ENCODE results near the gene RBBP9. TPM values are rescaled to one million over a fixed set of nuclear protein-coding genes. Genes with fewer than 3 reads are reported as not detected.

Gene RBBP9
- total and polyA plus RNA-seq, 2 donors (not counting 3 experiments of a cell fraction or from before 2014, with no cell fraction given) = 8.5 to 17.0 TPM

DNA sequence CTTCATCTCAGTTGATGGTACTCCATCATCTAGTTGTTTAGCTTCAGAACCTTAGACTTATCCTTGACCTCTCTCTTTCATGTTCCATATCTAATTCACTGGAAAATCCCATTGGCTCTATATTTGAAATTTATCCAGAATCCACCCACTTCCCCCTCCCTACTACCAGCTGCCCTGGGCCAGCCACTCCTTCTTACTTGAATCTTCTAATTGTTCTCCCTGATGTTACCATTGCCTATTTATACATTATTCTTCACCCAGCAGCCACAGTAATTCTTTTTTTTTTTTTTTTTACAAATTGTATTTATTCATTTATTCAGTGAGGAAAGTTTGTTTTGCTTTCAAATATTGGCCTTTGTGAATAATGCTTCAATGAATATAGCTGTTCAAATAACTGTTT, 18.9 kb upstream of the RBBP9 start:
- no peak overlapping the region for H3K27ac ChIP-seq (ENCODE audit: insufficient read depth, low read depth, low read length)
- FAIRE-seq (no peak), DNase-seq (ENCODE audit: low read depth, low spot score) (no peak)
- no TSS peak for BruUV-seq (replicated peaks)
- H3K9ac ChIP-seq (replicated peaks; ENCODE audit: extremely low read depth, insufficient read depth, low read length) = no peak overlapping the region
- no peaks in the 10 kb centered on the region for H3K9me1 ChIP-seq (replicated peaks; ENCODE audit: control insufficient read depth, extremely low read depth, insufficient read depth, low read length)
- H3K36me3 ChIP-seq (ENCODE audit: control insufficient read depth in 2 of 2, extremely low read depth in 1 of 2, insufficient read depth in 2 of 2, low read length in 2 of 2) = peaks cover 8 to 9% of the 10 kb centered on the region in 2 experiments
- intact Hi-C loops (cut with micrococcal nuclease) (no loop called here), dilution Hi-C loops (cut with MboI; ENCODE audit: extremely low pct_ligation_motif_present, low sequenced_read_pairs) (no loop called here)
- H3K79me2 ChIP-seq (ENCODE audit: control insufficient read depth, insufficient read depth, low read length) = no peaks in the 10 kb centered on the region
- no peaks in the 10 kb centered on the region for H3K27me3 ChIP-seq (ENCODE audit: control insufficient read depth in 2 of 2, insufficient read depth in 2 of 2, low read length in 2 of 2)
- TF ChIP-seq, protein P1, sequence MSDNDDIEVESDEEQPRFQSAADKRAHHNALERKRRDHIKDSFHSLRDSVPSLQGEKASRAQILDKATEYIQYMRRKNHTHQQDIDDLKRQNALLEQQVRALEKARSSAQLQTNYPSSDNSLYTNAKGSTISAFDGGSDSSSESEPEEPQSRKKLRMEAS (IDR thresholded peaks at IDR 0.05; ENCODE audit: insufficient read depth, insufficient read length) = no peak
- TF ChIP-seq EZH2 (IDR thresholded peaks at IDR 0.05; ENCODE audit: borderline replicate concordance, low read depth, low read length, severe bottlenecking) (no peak), JUN (IDR thresholded peaks at IDR 0.05; ENCODE audit: borderline replicate concordance, insufficient read depth, insufficient read length, low read depth) (no peak), POLR2AphosphoS5 (IDR thresholded peaks at IDR 0.05; ENCODE audit: insufficient read depth, low read depth, low read length) (no peak), GATA2 (IDR thresholded peaks at IDR 0.05; ENCODE audit: insufficient read depth, insufficient read length, low read depth, low read length) (no peak), CTCF (IDR thresholded peaks at IDR 0.05; ENCODE audit: extremely low read depth in 1 of 2, insufficient read depth in 1 of 2, low read depth in 1 of 2, low read length in 2 of 2) (no peak), MYC (IDR thresholded peaks at IDR 0.05; ENCODE audit: low read depth, low read length) (no peak), POLR2A (IDR thresholded peaks at IDR 0.05; ENCODE audit: low read depth, low read length) (no peak), FOS (IDR thresholded peaks at IDR 0.05; ENCODE audit: borderline replicate concordance, insufficient read depth, low read length) (no peak)
- H3K4me3 ChIP-seq (replicated peaks in 1 of 3; ENCODE audit: insufficient read depth in 1 of 3, low read depth in 1 of 3, low read length in 3 of 3) = no peak overlapping the region
- no peaks in the 10 kb centered on the region for H3K4me1 ChIP-seq (ENCODE audit: control insufficient read depth, extremely low read depth, insufficient read depth, low read length)
- H2AFZ ChIP-seq (ENCODE audit: low read depth, low read length) = no peak overlapping the region
- CTCF ChIA-PET = interaction anchor here (0.7 kb wide), 1 partner anchor 13 kb away, joined by 3 read pairs; no protein-coding TSS in a partner anchor
- H3K4me2 ChIP-seq (ENCODE audit: insufficient read depth, low read length) = no peak overlapping the region
- POLR2A ChIA-PET = no interaction called here
- no peaks in the 10 kb centered on the region for H3K9me3 ChIP-seq (replicated peaks; ENCODE audit: control insufficient read depth, insufficient read depth, low read length)
- no peaks in the 10 kb centered on the region for H4K20me1 ChIP-seq (replicated peaks; ENCODE audit: control insufficient read depth, extremely low read depth, insufficient read depth, low read length)
